ENCODE measurements around the gene U2AF1L4.

U2AF1L4 gene

GRCh38 chr19:35756377-35757230, 11.4 kb upstream of the U2AF1L4 start, which contains the start of gene HSPB6:
TSS of gene HSPB6 (minus strand) at chr19:35757029. CDS start at chr19:35757008, 21 bp downstream.
- TF ChIP-seq, protein P1, sequence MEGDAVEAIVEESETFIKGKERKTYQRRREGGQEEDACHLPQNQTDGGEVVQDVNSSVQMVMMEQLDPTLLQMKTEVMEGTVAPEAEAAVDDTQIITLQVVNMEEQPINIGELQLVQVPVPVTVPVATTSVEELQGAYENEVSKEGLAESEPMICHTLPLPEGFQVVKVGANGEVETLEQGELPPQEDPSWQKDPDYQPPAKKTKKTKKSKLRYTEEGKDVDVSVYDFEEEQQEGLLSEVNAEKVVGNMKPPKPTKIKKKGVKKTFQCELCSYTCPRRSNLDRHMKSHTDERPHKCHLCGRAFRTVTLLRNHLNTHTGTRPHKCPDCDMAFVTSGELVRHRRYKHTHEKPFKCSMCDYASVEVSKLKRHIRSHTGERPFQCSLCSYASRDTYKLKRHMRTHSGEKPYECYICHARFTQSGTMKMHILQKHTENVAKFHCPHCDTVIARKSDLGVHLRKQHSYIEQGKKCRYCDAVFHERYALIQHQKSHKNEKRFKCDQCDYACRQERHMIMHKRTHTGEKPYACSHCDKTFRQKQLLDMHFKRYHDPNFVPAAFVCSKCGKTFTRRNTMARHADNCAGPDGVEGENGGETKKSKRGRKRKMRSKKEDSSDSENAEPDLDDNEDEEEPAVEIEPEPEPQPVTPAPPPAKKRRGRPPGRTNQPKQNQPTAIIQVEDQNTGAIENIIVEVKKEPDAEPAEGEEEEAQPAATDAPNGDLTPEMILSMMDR (IDR thresholded peaks at IDR 0.05; ENCODE audit: extremely low read depth, insufficient read depth, missing control alignments), result no peak
- DNase-seq (ENCODE audit: low spot score), result no peak
- in situ Hi-C loops (cut with MboI; ENCODE audit: low pct_unique_long_range_greater_than_20kb, low sequenced_read_pairs, unreplicated experiment), result no loop called here

DNA sequence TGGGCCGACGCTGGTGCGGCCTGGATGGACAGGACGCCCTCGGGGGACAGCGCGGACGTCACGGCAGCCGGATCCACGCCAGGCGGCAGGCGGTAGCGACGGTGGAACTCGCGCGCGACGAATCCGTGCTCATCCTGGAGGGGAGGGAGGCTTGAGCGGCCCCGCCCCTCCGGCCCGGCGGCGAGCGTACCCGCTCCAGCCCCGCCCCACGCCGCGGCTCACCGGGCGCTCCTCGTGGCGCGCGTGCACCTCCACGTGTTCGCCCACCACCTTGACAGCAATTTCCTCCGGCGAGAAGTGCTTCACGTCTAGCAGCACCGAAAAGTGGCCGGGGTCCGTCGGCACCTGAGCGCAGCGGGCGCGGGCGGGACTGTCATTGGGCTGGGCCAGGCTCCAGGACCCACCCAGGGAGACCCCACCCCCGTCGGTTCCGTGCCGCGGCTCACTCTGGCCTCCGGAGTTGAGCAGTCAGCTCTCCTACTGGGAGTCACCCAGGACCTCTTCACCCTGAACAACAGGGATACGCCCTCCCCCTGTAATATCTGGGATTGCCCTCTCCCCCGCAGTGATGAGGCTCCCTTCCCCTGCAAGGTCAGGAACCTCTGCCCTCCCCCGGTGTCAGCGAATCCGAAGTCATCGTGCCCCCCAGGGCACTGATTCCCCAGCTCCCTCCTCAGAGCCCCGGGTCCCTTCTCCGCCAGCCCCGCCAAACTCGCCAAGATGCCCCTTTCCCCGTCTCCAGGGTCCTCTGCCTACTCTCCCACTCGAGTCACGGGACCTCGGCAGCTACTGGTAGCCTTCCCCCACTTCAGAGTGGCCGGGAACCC, 10.5 kb upstream of the U2AF1L4 start:
- DNase-seq (ENCODE audit: low spot score), result no peak
- in situ Hi-C loops (cut with MboI; ENCODE audit: low pct_unique_long_range_greater_than_20kb, low sequenced_read_pairs, unreplicated experiment), result no loop called here
- TF ChIP-seq, protein P1 (IDR thresholded peaks at IDR 0.05; ENCODE audit: extremely low read depth, insufficient read depth, missing control alignments), result no peak

- in situ Hi-C loops (cut with MboI; ENCODE audit: low pct_unique_long_range_greater_than_20kb, low sequenced_read_pairs, unreplicated experiment), result no loop called here
- no peak for DNase-seq (ENCODE audit: low spot score)
- TF ChIP-seq, protein P1 (IDR thresholded peaks at IDR 0.05; ENCODE audit: extremely low read depth, insufficient read depth, missing control alignments), result no peak
Measured at GRCh38 chr19:35755131-35755549, 9.9 kb upstream of the U2AF1L4 start.

DNA sequence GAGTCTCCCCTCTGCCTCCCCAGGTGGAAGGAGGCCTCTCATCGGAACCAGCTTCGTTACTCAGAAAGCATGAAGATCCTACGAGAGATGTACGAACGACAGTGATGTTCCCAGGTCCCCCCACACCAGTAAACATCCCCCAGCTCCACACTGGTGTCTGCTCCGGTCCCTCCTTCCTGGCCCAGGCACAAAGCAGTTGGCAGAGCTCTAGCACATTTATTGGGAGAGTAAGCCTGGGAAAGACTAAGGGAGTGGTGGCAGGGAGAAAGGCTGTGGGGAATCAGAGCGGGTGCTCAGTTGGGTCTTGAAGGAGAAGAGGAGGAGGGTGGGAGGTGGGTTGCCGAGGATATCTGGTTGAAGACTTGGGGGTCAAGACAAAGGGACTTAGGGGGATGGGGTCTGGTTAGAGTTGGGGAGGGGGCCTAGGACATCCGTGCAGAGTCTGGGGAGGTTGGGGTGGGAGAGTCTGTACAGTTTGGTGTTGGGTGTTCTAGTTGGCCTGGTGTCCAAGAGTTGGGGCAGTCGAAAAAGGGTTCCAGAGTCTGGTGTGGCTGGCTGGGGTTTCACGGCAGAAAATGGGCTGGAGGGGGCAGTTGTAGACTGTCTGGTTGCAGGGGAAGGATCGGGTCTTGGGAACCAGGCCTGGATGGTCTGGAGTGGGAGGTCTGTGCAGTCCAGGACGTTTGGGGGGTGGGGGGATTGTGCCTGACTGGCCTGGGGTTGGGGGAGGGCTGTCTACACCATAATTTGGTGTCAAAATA, 9.3 kb upstream of the U2AF1L4 start:
- no peak for DNase-seq (ENCODE audit: low spot score)
- in situ Hi-C loops (cut with MboI; ENCODE audit: low pct_unique_long_range_greater_than_20kb, low sequenced_read_pairs, unreplicated experiment), result no loop called here
- TF ChIP-seq, protein P1 (IDR thresholded peaks at IDR 0.05; ENCODE audit: extremely low read depth, insufficient read depth, missing control alignments), result no peak

DNA sequence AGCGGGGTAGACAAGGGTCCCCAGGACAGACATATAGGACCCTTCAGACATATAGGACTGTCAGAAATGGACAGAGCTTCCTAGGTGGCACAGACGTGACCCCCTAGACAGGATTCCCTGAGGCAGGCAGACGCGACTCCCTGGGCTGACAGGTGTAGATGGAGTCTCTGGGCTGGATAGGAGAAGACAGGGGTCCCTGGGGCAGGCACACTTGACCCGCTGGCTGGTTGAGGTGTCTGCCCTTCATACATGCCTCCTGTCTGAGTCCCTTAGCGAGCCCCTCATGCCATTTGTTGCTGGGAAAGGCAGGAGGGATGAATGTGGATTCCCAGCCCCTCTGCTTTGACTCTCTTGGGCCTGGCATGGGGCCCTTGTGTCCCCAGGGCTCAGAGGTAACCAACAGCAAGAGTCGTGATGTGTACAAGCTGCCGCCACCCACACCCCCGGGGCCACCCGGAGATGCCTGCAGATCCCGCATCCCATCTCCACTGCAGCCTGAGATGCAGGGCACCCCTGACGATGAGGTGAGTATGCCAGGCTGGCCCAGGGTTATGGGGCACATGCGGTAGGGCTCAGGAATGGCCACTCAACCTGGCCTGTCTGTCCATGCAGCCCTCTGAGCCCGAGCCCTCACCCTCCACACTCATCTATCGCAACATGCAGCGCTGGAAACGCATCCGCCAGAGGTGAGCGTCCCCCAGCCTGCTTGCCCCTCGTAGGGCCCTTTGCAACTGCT, 8.6 kb upstream of the U2AF1L4 start:
- TF ChIP-seq, protein P1 (IDR thresholded peaks at IDR 0.05; ENCODE audit: extremely low read depth, insufficient read depth, missing control alignments), result no peak
- no peak for DNase-seq (ENCODE audit: low spot score)
- in situ Hi-C loops (cut with MboI; ENCODE audit: low pct_unique_long_range_greater_than_20kb, low sequenced_read_pairs, unreplicated experiment), result no loop called here

All from GM13977 (cell line).